Left renal cortex interstitium (tissue), 4 donors: ENCODE measurements around the gene ACVR1. TPM values are rescaled to one million over a fixed set of nuclear protein-coding genes. Genes with fewer than 3 reads are reported as not detected.
"Not testable (repeated sequence)": the region's sequence is repeated elsewhere in the genome, so short reads cannot be mapped to it uniquely, and the experiment has no call there.

Experiments
- DNase-seq, 4 donors: peaks; one replicate each; pipeline ENCODE4 v3.0.0-alpha.2; 2013; ENCODE audit warnings: low read depth in 4 of 4, low spot score in 2 of 4, missing footprints in 1 of 4
- polyA plus RNA-seq, 4 donors: library from polyadenylated mRNA; unstranded; fragments of 120-200 nt; gene quantifications; one replicate each; pipeline ENCODE4 v1.2.1, GENCODE V29; 2013; ENCODE audit not compliant: insufficient read length in 4 of 4

ACVR1 gene
- polyA plus RNA-seq, 4 donors: 24.5 to 33.8 (median 27.0) TPM

- no peak for DNase-seq
Observed at GRCh38 chr2:157732596-157732995, 143.5 kb downstream of the ACVR1 start.

GRCh38 chr2:157727693-157728092 lies 148.4 kb downstream of the ACVR1 start:
- no peak for DNase-seq

- no peak for DNase-seq
Observed at GRCh38 chr2:157726946-157727345, 149.2 kb downstream of the ACVR1 start.

- no peak for DNase-seq
Observed at GRCh38 chr2:157725846-157726245, 150.3 kb downstream of the ACVR1 start.

GRCh38 chr2:157722580-157723234 lies 153.4 kb downstream of the ACVR1 start:
- no peak for DNase-seq

GRCh38 chr2:157720504-157720903 lies 155.6 kb downstream of the ACVR1 start:
- DNase-seq: no peak

GRCh38 chr2:157704653-157705052 lies 171.5 kb downstream of the ACVR1 start:
- DNase-seq: not testable (repeated sequence)

- DNase-seq: not testable (repeated sequence)
Observed at GRCh38 chr2:157704148-157704547, 172.0 kb downstream of the ACVR1 start.

- no peak for DNase-seq
Observed at GRCh38 chr2:157699806-157700205, 176.3 kb downstream of the ACVR1 start.

- no peak for DNase-seq
Observed at GRCh38 chr2:157699009-157699408, 177.1 kb downstream of the ACVR1 start.

- DNase-seq: no peak
Observed at GRCh38 chr2:157698430-157698829, 177.7 kb downstream of the ACVR1 start.

GRCh38 chr2:157696036-157696435 lies 180.1 kb downstream of the ACVR1 start:
- DNase-seq: no peak

- no peak for DNase-seq
Observed at GRCh38 chr2:157692768-157693167, 183.4 kb downstream of the ACVR1 start.

GRCh38 chr2:157691695-157692094 lies 184.4 kb downstream of the ACVR1 start:
- DNase-seq: no peak

GRCh38 chr2:157691131-157691530 lies 185.0 kb downstream of the ACVR1 start:
- DNase-seq: no peak

Other genes starting within 250 kb of the ACVR1 start
- under 1 TPM; 0.11 to 0.23 (median 0.18) TPM for gene ACVR1C, start 247.5 kb downstream of the ACVR1 start, polyA plus RNA-seq
- 10 to 100 TPM in 2 of 4 donors, 1 to 10 TPM in 2; 2.3 to 10.9 (median 9.2) TPM for gene UPP2, start 225.5 kb upstream of the ACVR1 start, polyA plus RNA-seq